Measurements from ENCODE around the gene GATAD2B. TPM values are rescaled to one million over a fixed set of nuclear protein-coding genes. Genes with fewer than 3 reads are reported as not detected.
A peak's percentile ranks its signal among the peaks of the same experiment; 100 is the strongest.

Gene GATAD2B
- total RNA-seq, 3 donors from 2014 or later (not counting 1 experiment from before 2014, with no cell fraction given) = 68.1 to 91.3 (median 75.5) TPM

GRCh38 chr1:153773096-153773921 is 149.5 kb downstream of the GATAD2B start:
- no peak for ATAC-seq

GRCh38 chr1:153771841-153772593 is 150.8 kb downstream of the GATAD2B start:
- no peak overlapping the region for H3K4me3 Mint-ChIP-seq
- Histone ChIP-seq H3K27ac (ENCODE audit: low read length) (no peak overlapping the region), H3K9me3 (ENCODE audit: control insufficient read depth, insufficient read depth, low read length) (no peaks in the 10 kb centered on the region), H3K4me3 (ENCODE audit: low read length) (no peak overlapping the region), H3K4me1 (ENCODE audit: control insufficient read depth, insufficient read depth, low read length) (peaks cover 39% of the 10 kb centered on the region), H3K36me3 (ENCODE audit: control insufficient read depth, insufficient read depth, low read length) (peaks cover 29% of the 10 kb centered on the region), H3K27me3 (ENCODE audit: control insufficient read depth, insufficient read depth, low read length) (no peaks in the 10 kb centered on the region)
- no peaks in the 10 kb centered on the region for H3K27me3 Mint-ChIP-seq (ENCODE audit: low read depth in 2 of 2)
- no peak for DNase-seq
- no peak overlapping the region for H3K27ac Mint-ChIP-seq
- TF ChIP-seq CTCF (IDR thresholded peaks at IDR 0.05) = no peak
- no peaks in the 10 kb centered on the region for H3K9me3 Mint-ChIP-seq
- intact Hi-C loops (cut with micrococcal nuclease) = loop anchor here (10.0 kb wide), 1 partner anchor 97 kb away; the partner anchor contains the start of genes ILF2 and NPR1
- H3K4me1 Mint-ChIP-seq = peaks cover 24 to 31% of the 10 kb centered on the region in 2 donors
- ATAC-seq = no peak
- peaks cover 9% of the 10 kb centered on the region for H3K36me3 Mint-ChIP-seq
- WGBS (ENCODE audit: insufficient coverage) = 90% methylated on average over 21 of the region's 21 CpGs

More at GRCh38 chr1:153773096-153773921, 149.5 kb downstream of the GATAD2B start:
- intact Hi-C loops (cut with micrococcal nuclease) = loop anchor here (10.0 kb wide), 1 partner anchor 99 kb away; the partner anchor contains the start of genes ILF2 and NPR1
- Histone ChIP-seq H3K27me3 (ENCODE audit: control insufficient read depth, insufficient read depth, low read length) (no peaks in the 10 kb centered on the region), H3K36me3 (ENCODE audit: control insufficient read depth, insufficient read depth, low read length) (peaks cover 20% of the 10 kb centered on the region), H3K9me3 (ENCODE audit: control insufficient read depth, insufficient read depth, low read length) (no peaks in the 10 kb centered on the region), H3K4me3 (ENCODE audit: low read length) (no peak overlapping the region), H3K27ac (ENCODE audit: low read length) (peak overlapping the region; percentile 89), H3K4me1 (ENCODE audit: control insufficient read depth, insufficient read depth, low read length) (peaks cover 51% of the 10 kb centered on the region)
- Mint-ChIP-seq H3K36me3 (peaks cover 4% of the 10 kb centered on the region), H3K27ac (peak overlapping the region; percentile 92), H3K9me3 (no peaks in the 10 kb centered on the region), H3K4me1 (peaks cover 35 to 44% of the 10 kb centered on the region in 2 donors), H3K4me3 (peak overlapping the region; percentile 91), H3K27me3 (ENCODE audit: low read depth in 2 of 2) (no peaks in the 10 kb centered on the region)
- TF ChIP-seq CTCF (IDR thresholded peaks at IDR 0.05) = no peak
- peak in 1 of 2 donors; percentile 27 for DNase-seq
- 52% methylated on average over 12 of the region's 12 CpGs for WGBS (ENCODE audit: insufficient coverage)

GRCh38 chr1:153771261-153771660 is 151.5 kb downstream of the GATAD2B start:
- H3K36me3 ChIP-seq (ENCODE audit: control insufficient read depth, insufficient read depth, low read length) = peaks cover 29% of the 10 kb centered on the region
- no peaks in the 10 kb centered on the region for H3K9me3 ChIP-seq (ENCODE audit: control insufficient read depth, insufficient read depth, low read length)
- intact Hi-C loops (cut with micrococcal nuclease) = loop anchor here (10.0 kb wide), 1 partner anchor 96 kb away; the partner anchor contains the start of genes ILF2 and NPR1
- Mint-ChIP-seq H3K27me3 (ENCODE audit: low read depth in 2 of 2) (no peaks in the 10 kb centered on the region), H3K4me3 (no peak overlapping the region), H3K9me3 (no peaks in the 10 kb centered on the region), H3K27ac (no peak overlapping the region), H3K36me3 (peaks cover 9% of the 10 kb centered on the region), H3K4me1 (peaks cover 18 to 23% of the 10 kb centered on the region in 2 donors)
- no peak for TF ChIP-seq CTCF (IDR thresholded peaks at IDR 0.05)
- no CpG with 5 or more reads among the region's 2 CpGs for WGBS (ENCODE audit: insufficient coverage)
- H3K27ac ChIP-seq (ENCODE audit: low read length) = no peak overlapping the region
- H3K4me1 ChIP-seq (ENCODE audit: control insufficient read depth, insufficient read depth, low read length) = peaks cover 31% of the 10 kb centered on the region
- no peaks in the 10 kb centered on the region for H3K27me3 ChIP-seq (ENCODE audit: control insufficient read depth, insufficient read depth, low read length)
- ATAC-seq (no peak), DNase-seq (no peak)
- no peak overlapping the region for H3K4me3 ChIP-seq (ENCODE audit: low read length)
